Measurements from ENCODE around the gene MLLT10. TPM values are rescaled to one million over a fixed set of nuclear protein-coding genes. Genes with fewer than 3 reads are reported as not detected.

Gene MLLT10
- total RNA-seq, 1 experiment from 2014 or later: 60.1 TPM

DNA sequence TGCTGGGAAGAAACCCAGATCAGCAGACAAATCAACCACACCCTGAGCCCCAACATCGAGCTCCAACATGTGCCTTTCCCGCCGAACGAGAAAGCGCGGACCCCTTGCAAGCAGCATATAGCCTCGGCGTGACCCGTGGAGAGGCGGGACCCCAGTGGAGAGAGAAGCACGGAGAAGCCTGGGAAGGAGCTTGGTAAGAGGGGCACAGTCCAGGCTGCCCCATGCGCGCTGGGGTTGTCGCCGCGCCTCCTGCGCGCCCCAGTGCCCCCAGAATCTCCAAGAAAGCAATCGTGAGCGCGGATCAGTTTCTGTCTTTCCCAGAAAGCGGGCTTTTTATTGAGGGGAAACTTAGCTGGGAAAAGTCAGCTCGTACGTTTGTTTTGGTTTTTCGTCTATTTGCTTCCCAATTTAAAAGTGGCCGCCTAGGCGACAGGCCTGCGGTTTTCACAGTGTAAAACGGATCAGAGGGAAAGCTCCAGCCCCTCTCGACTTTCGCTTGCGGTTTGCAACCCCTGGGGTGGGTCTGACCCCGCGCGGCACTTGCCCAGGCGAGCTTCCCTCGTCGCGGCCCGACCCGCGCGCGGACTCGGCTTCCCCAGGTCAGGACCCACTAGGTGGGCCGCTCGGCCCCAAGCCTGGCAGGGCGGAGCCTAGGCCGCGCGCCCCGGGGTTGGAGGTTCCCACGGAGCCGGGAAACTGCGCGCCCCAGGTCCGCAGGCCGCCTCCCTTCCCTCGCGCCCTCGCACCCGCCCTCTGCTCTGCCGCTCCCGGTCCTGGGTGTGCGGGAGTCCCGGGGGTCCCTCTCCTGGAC is 39.6 kb upstream of the MLLT10 start (continued):
- TF ChIP-seq, protein P1, sequence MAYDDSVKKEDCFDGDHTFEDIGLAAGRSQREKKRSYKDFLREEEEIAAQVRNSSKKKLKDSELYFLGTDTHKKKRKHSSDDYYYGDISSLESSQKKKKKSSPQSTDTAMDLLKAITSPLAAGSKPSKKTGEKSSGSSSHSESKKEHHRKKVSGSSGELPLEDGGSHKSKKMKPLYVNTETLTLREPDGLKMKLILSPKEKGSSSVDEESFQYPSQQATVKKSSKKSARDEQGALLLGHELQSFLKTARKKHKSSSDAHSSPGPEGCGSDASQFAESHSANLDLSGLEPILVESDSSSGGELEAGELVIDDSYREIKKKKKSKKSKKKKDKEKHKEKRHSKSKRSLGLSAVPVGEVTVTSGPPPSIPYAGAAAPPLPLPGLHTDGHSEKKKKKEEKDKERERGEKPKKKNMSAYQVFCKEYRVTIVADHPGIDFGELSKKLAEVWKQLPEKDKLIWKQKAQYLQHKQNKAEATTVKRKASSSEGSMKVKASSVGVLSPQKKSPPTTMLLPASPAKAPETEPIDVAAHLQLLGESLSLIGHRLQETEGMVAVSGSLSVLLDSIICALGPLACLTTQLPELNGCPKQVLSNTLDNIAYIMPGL (CRISPR knock-in tag; IDR thresholded peaks at IDR 0.05): peak; percentile 25; the same call in 1 of the 2 replicates
- no peak for TF ChIP-seq NFYB (CRISPR knock-in tag; conservative IDR thresholded peaks at IDR 0.05; ENCODE audit: low read depth)
- TF ChIP-seq, protein P2, sequence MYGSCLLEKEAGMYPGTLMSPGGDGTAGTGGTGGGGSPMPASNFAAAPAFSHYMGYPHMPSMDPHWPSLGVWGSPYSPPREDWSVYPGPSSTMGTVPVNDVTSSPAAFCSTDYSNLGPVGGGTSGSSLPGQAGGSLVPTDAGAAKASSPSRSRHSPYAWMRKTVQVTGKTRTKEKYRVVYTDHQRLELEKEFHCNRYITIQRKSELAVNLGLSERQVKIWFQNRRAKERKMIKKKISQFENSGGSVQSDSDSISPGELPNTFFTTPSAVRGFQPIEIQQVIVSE (CRISPR knock-in tag; IDR thresholded peaks at IDR 0.05; ENCODE audit: borderline replicate concordance): no peak
- TF ChIP-seq, protein P3, sequence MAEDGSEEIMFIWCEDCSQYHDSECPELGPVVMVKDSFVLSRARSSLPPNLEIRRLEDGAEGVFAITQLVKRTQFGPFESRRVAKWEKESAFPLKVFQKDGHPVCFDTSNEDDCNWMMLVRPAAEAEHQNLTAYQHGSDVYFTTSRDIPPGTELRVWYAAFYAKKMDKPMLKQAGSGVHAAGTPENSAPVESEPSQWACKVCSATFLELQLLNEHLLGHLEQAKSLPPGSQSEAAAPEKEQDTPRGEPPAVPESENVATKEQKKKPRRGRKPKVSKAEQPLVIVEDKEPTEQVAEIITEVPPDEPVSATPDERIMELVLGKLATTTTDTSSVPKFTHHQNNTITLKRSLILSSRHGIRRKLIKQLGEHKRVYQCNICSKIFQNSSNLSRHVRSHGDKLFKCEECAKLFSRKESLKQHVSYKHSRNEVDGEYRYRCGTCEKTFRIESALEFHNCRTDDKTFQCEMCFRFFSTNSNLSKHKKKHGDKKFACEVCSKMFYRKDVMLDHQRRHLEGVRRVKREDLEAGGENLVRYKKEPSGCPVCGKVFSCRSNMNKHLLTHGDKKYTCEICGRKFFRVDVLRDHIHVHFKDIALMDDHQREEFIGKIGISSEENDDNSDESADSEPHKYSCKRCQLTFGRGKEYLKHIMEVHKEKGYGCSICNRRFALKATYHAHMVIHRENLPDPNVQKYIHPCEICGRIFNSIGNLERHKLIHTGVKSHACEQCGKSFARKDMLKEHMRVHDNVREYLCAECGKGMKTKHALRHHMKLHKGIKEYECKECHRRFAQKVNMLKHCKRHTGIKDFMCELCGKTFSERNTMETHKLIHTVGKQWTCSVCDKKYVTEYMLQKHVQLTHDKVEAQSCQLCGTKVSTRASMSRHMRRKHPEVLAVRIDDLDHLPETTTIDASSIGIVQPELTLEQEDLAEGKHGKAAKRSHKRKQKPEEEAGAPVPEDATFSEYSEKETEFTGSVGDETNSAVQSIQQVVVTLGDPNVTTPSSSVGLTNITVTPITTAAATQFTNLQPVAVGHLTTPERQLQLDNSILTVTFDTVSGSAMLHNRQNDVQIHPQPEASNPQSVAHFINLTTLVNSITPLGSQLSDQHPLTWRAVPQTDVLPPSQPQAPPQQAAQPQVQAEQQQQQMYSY (CRISPR knock-in tag; IDR thresholded peaks at IDR 0.05): no peak
- peak; percentile 13; the same call in 1 of the 2 replicates for TF ChIP-seq FOXP1 (CRISPR knock-in tag; IDR thresholded peaks at IDR 0.05; ENCODE audit: borderline replicate concordance)
- no peak for TF ChIP-seq TEAD4 (CRISPR knock-in tag; IDR thresholded peaks at IDR 0.05)
- no peak for TF ChIP-seq CREB1 (CRISPR knock-in tag; IDR thresholded peaks at IDR 0.05)
- TF ChIP-seq, protein P4, sequence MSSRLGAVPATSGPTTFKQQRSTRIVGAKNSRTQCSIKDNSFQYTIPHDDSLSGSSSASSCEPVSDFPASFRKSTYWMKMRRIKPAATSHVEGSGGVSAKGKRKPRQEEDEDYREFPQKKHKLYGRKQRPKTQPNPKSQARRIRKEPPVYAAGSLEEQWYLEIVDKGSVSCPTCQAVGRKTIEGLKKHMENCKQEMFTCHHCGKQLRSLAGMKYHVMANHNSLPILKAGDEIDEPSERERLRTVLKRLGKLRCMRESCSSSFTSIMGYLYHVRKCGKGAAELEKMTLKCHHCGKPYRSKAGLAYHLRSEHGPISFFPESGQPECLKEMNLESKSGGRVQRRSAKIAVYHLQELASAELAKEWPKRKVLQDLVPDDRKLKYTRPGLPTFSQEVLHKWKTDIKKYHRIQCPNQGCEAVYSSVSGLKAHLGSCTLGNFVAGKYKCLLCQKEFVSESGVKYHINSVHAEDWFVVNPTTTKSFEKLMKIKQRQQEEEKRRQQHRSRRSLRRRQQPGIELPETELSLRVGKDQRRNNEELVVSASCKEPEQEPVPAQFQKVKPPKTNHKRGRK (CRISPR knock-in tag; IDR thresholded peaks at IDR 0.05; ENCODE audit: borderline replicate concordance): no peak
- peak; percentile 18; the same call in 1 of the 2 replicates for TF ChIP-seq FOXK1 (CRISPR knock-in tag; IDR thresholded peaks at IDR 0.05)
- TF ChIP-seq, protein P5, sequence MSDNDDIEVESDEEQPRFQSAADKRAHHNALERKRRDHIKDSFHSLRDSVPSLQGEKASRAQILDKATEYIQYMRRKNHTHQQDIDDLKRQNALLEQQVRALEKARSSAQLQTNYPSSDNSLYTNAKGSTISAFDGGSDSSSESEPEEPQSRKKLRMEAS (CRISPR knock-in tag; IDR thresholded peaks at IDR 0.05): peak; percentile 36; the same call in 1 of the 2 replicates
- TF ChIP-seq, protein P6, sequence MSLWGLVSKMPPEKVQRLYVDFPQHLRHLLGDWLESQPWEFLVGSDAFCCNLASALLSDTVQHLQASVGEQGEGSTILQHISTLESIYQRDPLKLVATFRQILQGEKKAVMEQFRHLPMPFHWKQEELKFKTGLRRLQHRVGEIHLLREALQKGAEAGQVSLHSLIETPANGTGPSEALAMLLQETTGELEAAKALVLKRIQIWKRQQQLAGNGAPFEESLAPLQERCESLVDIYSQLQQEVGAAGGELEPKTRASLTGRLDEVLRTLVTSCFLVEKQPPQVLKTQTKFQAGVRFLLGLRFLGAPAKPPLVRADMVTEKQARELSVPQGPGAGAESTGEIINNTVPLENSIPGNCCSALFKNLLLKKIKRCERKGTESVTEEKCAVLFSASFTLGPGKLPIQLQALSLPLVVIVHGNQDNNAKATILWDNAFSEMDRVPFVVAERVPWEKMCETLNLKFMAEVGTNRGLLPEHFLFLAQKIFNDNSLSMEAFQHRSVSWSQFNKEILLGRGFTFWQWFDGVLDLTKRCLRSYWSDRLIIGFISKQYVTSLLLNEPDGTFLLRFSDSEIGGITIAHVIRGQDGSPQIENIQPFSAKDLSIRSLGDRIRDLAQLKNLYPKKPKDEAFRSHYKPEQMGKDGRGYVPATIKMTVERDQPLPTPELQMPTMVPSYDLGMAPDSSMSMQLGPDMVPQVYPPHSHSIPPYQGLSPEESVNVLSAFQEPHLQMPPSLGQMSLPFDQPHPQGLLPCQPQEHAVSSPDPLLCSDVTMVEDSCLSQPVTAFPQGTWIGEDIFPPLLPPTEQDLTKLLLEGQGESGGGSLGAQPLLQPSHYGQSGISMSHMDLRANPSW (CRISPR knock-in tag; conservative IDR thresholded peaks at IDR 0.05; ENCODE audit: low read depth): no peak
- TF ChIP-seq ZNF416 (CRISPR knock-in tag; IDR thresholded peaks at IDR 0.05): no peak
- 0 out of 2 replicates have a peak, but pooled peaks have one; percentile 42 for TF ChIP-seq ETV6 (CRISPR knock-in tag; IDR thresholded peaks at IDR 0.05)
- TF ChIP-seq NR2C2 (CRISPR knock-in tag; IDR thresholded peaks at IDR 0.05): no peak
- TF ChIP-seq RELA (CRISPR knock-in tag; IDR thresholded peaks at IDR 0.05; ENCODE audit: borderline replicate concordance): 0 out of 2 replicates have a peak, but pooled peaks have one; percentile 43
- TF ChIP-seq, protein P7, sequence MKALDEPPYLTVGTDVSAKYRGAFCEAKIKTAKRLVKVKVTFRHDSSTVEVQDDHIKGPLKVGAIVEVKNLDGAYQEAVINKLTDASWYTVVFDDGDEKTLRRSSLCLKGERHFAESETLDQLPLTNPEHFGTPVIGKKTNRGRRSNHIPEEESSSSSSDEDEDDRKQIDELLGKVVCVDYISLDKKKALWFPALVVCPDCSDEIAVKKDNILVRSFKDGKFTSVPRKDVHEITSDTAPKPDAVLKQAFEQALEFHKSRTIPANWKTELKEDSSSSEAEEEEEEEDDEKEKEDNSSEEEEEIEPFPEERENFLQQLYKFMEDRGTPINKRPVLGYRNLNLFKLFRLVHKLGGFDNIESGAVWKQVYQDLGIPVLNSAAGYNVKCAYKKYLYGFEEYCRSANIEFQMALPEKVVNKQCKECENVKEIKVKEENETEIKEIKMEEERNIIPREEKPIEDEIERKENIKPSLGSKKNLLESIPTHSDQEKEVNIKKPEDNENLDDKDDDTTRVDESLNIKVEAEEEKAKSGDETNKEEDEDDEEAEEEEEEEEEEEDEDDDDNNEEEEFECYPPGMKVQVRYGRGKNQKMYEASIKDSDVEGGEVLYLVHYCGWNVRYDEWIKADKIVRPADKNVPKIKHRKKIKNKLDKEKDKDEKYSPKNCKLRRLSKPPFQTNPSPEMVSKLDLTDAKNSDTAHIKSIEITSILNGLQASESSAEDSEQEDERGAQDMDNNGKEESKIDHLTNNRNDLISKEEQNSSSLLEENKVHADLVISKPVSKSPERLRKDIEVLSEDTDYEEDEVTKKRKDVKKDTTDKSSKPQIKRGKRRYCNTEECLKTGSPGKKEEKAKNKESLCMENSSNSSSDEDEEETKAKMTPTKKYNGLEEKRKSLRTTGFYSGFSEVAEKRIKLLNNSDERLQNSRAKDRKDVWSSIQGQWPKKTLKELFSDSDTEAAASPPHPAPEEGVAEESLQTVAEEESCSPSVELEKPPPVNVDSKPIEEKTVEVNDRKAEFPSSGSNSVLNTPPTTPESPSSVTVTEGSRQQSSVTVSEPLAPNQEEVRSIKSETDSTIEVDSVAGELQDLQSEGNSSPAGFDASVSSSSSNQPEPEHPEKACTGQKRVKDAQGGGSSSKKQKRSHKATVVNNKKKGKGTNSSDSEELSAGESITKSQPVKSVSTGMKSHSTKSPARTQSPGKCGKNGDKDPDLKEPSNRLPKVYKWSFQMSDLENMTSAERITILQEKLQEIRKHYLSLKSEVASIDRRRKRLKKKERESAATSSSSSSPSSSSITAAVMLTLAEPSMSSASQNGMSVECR (CRISPR knock-in tag; IDR thresholded peaks at IDR 0.05; ENCODE audit: borderline replicate concordance): no peak; the same call in 1 of the 2 replicates

Data from WTC11 (cell line).